ENCODE data around the gene EVC2. TPM values are rescaled to one million over a fixed set of nuclear protein-coding genes. Genes with fewer than 3 reads are reported as not detected.

The EVC2 gene
- polyA plus RNA-seq, 3 donors, result 0.04 to 0.12 (median 0.08) TPM

- no peak overlapping the region for H2AFZ ChIP-seq (ENCODE audit: insufficient read depth, low read depth, low read length, poor library complexity, severe bottlenecking)
These were observed 68.8 kb downstream of the EVC2 start for GRCh38 chr4:5639556-5639955.

GRCh38 chr4:5638976-5639375, 69.4 kb downstream of the EVC2 start:
- TF ChIP-seq CTCF (IDR thresholded peaks at IDR 0.05), result no peak
- intact Hi-C loops (cut with micrococcal nuclease), result no loop called here
- H3K4me2 ChIP-seq (replicated peaks; ENCODE audit: extremely low read depth, low read length, poor library complexity, severe bottlenecking), result no peak overlapping the region
- Mint-ChIP-seq H3K36me3 (no peaks in the 10 kb centered on the region), H3K27me3 (ENCODE audit: low read depth in 3 of 3) (no peaks in the 10 kb centered on the region), H3K4me3 (no peak overlapping the region), H3K9me3 (peaks cover 0 to 2% (median 0%) of the 10 kb centered on the region in 7 donors), H3K4me1 (no peaks in the 10 kb centered on the region), H3K27ac (no peak overlapping the region)
- H3K27me3 ChIP-seq (ENCODE audit: control insufficient read depth in 2 of 2, insufficient read depth in 2 of 2, low read length in 2 of 2), result no peaks in the 10 kb centered on the region
- no peaks in the 10 kb centered on the region for H3K4me1 ChIP-seq (ENCODE audit: control insufficient read depth in 1 of 2, insufficient read depth in 2 of 2, low read length in 2 of 2)
- no CpG with 5 or more reads among the region's 4 CpGs for WGBS (ENCODE audit: insufficient coverage)
- H2AFZ ChIP-seq (ENCODE audit: insufficient read depth, low read depth, low read length, poor library complexity, severe bottlenecking), result no peak overlapping the region
- no peak overlapping the region for H3K27ac ChIP-seq (ENCODE audit: low read depth in 1 of 2, low read length in 2 of 2)
- no peak for DNase-seq
- H3K9ac ChIP-seq (ENCODE audit: insufficient read depth, low read length, poor library complexity, severe bottlenecking), result no peak overlapping the region
- H3K9me3 ChIP-seq (replicated peaks in 1 of 2; ENCODE audit: control insufficient read depth in 1 of 2, insufficient read depth in 1 of 2, low read length in 2 of 2), result no peaks in the 10 kb centered on the region
- H3K4me3 ChIP-seq (replicated peaks in 1 of 3; ENCODE audit: low read depth in 2 of 3, low read length in 3 of 3), result no peak overlapping the region
- H3K79me2 ChIP-seq (ENCODE audit: insufficient read depth, low read length), result no peaks in the 10 kb centered on the region
- H4K20me1 ChIP-seq (ENCODE audit: insufficient read depth, low read length), result no peaks in the 10 kb centered on the region
- H3K36me3 ChIP-seq (replicated peaks in 1 of 2; ENCODE audit: control insufficient read depth in 1 of 2, insufficient read depth in 2 of 2, low read length in 2 of 2), result no peaks in the 10 kb centered on the region

More at GRCh38 chr4:5639556-5639955, 68.8 kb downstream of the EVC2 start:
- H3K79me2 ChIP-seq (ENCODE audit: insufficient read depth, low read length), result no peaks in the 10 kb centered on the region
- Mint-ChIP-seq H3K27ac (no peak overlapping the region), H3K27me3 (ENCODE audit: low read depth in 3 of 3) (no peaks in the 10 kb centered on the region), H3K4me1 (no peaks in the 10 kb centered on the region), H3K4me3 (no peak overlapping the region), H3K9me3 (peaks cover 0 to 2% (median 0%) of the 10 kb centered on the region in 7 donors), H3K36me3 (no peaks in the 10 kb centered on the region)
- H3K9ac ChIP-seq (ENCODE audit: insufficient read depth, low read length, poor library complexity, severe bottlenecking), result no peak overlapping the region
- no peaks in the 10 kb centered on the region for H3K9me3 ChIP-seq (replicated peaks in 1 of 2; ENCODE audit: control insufficient read depth in 1 of 2, insufficient read depth in 1 of 2, low read length in 2 of 2)
- no peak overlapping the region for H3K4me3 ChIP-seq (replicated peaks in 1 of 3; ENCODE audit: low read depth in 2 of 3, low read length in 3 of 3)
- H3K36me3 ChIP-seq (replicated peaks in 1 of 2; ENCODE audit: control insufficient read depth in 1 of 2, insufficient read depth in 2 of 2, low read length in 2 of 2), result no peaks in the 10 kb centered on the region
- H3K4me2 ChIP-seq (replicated peaks; ENCODE audit: extremely low read depth, low read length, poor library complexity, severe bottlenecking), result no peak overlapping the region
- DNase-seq, result no peak
- H4K20me1 ChIP-seq (ENCODE audit: insufficient read depth, low read length), result no peaks in the 10 kb centered on the region
- H3K27ac ChIP-seq (ENCODE audit: low read depth in 1 of 2, low read length in 2 of 2), result no peak overlapping the region
- whole genome bisulfite sequencing (ENCODE audit: insufficient coverage), result 100% methylated on average over 1 of the region's 3 CpGs
- H3K27me3 ChIP-seq (ENCODE audit: control insufficient read depth in 2 of 2, insufficient read depth in 2 of 2, low read length in 2 of 2), result no peaks in the 10 kb centered on the region
- H3K4me1 ChIP-seq (ENCODE audit: control insufficient read depth in 1 of 2, insufficient read depth in 2 of 2, low read length in 2 of 2), result no peaks in the 10 kb centered on the region
- intact Hi-C loops (cut with micrococcal nuclease), result no loop called here
- TF ChIP-seq CTCF (IDR thresholded peaks at IDR 0.05), result no peak
